ENCODE results near the gene DNAJC18.

The DNAJC18 gene

GRCh38 chr5:139416651-139417050 is 22.7 kb downstream of the DNAJC18 start:
- no peak overlapping the region for H3K9ac ChIP-seq (ENCODE audit: low read depth, low read length)
- no peak for ATAC-seq (ENCODE audit: insufficient read depth, low read depth)

GRCh38 chr5:139415869-139416268 is 23.5 kb downstream of the DNAJC18 start:
- Histone ChIP-seq H3K79me2 (ENCODE audit: insufficient read depth, low read length) (no peaks in the 10 kb centered on the region), H3K4me2 (ENCODE audit: insufficient read depth, low read length) (no peak overlapping the region), H3K4me3 (ENCODE audit: low read depth in 1 of 2, low read length in 2 of 2) (no peak overlapping the region), H3K4me1 (ENCODE audit: insufficient read depth, low read length) (peaks cover 27% of the 10 kb centered on the region), H3K27me3 (ENCODE audit: insufficient read depth, low read length, poor library complexity) (no peaks in the 10 kb centered on the region), H3K27ac (ENCODE audit: low read length) (peak overlapping the region; percentile 52; the same call in 1 of the 2 replicates), H2AFZ (ENCODE audit: low read depth, low read length) (no peak overlapping the region), H3K36me3 (ENCODE audit: insufficient read depth, low read length) (peaks cover 27% of the 10 kb centered on the region; the same call in 1 of the 2 replicates), H4K20me1 (ENCODE audit: insufficient read depth, low read length) (no peaks in the 10 kb centered on the region), H3K9ac (ENCODE audit: low read depth, low read length) (no peak overlapping the region), H3K9me3 (ENCODE audit: insufficient read depth, low read length, severe bottlenecking) (no peaks in the 10 kb centered on the region)
- DNase-seq (no peak), ATAC-seq (ENCODE audit: insufficient read depth, low read depth) (no peak; the same call in 2 of the 3 replicates)
- TF ChIP-seq CTCF (IDR thresholded peaks at IDR 0.05; ENCODE audit: borderline replicate concordance, extremely low read depth, low read length, poor library complexity, severe bottlenecking) (no peak), EZH2 (IDR thresholded peaks at IDR 0.05; ENCODE audit: borderline replicate concordance, low read depth, low read length, severe bottlenecking) (no peak)

More at GRCh38 chr5:139416651-139417050, 22.7 kb downstream of the DNAJC18 start:
- H3K9me3 ChIP-seq (ENCODE audit: insufficient read depth, low read length, severe bottlenecking) = no peaks in the 10 kb centered on the region
- no peaks in the 10 kb centered on the region for H3K79me2 ChIP-seq (ENCODE audit: insufficient read depth, low read length)
- peaks cover 27% of the 10 kb centered on the region; the same call in 1 of the 2 replicates for H3K36me3 ChIP-seq (ENCODE audit: insufficient read depth, low read length)
- no peaks in the 10 kb centered on the region for H3K27me3 ChIP-seq (ENCODE audit: insufficient read depth, low read length, poor library complexity)
- no peak overlapping the region for H3K4me3 ChIP-seq (ENCODE audit: low read depth in 1 of 2, low read length in 2 of 2)
- H4K20me1 ChIP-seq (ENCODE audit: insufficient read depth, low read length) = no peaks in the 10 kb centered on the region
- no peak overlapping the region for H3K4me2 ChIP-seq (ENCODE audit: insufficient read depth, low read length)
- H3K4me1 ChIP-seq (ENCODE audit: insufficient read depth, low read length) = peaks cover 27% of the 10 kb centered on the region
- no peak for DNase-seq
- TF ChIP-seq CTCF (IDR thresholded peaks at IDR 0.05; ENCODE audit: borderline replicate concordance, extremely low read depth, low read length, poor library complexity, severe bottlenecking) = no peak
- no peak for TF ChIP-seq EZH2 (IDR thresholded peaks at IDR 0.05; ENCODE audit: borderline replicate concordance, low read depth, low read length, severe bottlenecking)
- H2AFZ ChIP-seq (ENCODE audit: low read depth, low read length) = no peak overlapping the region
- peak overlapping the region; percentile 3; the same call in 1 of the 2 replicates for H3K27ac ChIP-seq (ENCODE audit: low read length)

GRCh38 chr5:139415221-139415861 is 24.0 kb downstream of the DNAJC18 start:
- no peaks in the 10 kb centered on the region for H3K9me3 ChIP-seq (ENCODE audit: insufficient read depth, low read length, severe bottlenecking)
- H3K9ac ChIP-seq (ENCODE audit: low read depth, low read length) = no peak overlapping the region
- H3K36me3 ChIP-seq (ENCODE audit: insufficient read depth, low read length) = peaks cover 26% of the 10 kb centered on the region; the same call in 1 of the 2 replicates
- no peak overlapping the region for H3K4me2 ChIP-seq (ENCODE audit: insufficient read depth, low read length)
- no peaks in the 10 kb centered on the region for H3K27me3 ChIP-seq (ENCODE audit: insufficient read depth, low read length, poor library complexity)
- no peaks in the 10 kb centered on the region for H4K20me1 ChIP-seq (ENCODE audit: insufficient read depth, low read length)
- H3K79me2 ChIP-seq (ENCODE audit: insufficient read depth, low read length) = no peaks in the 10 kb centered on the region
- DNase-seq (peak; percentile 52), ATAC-seq (ENCODE audit: insufficient read depth, low read depth) (peak; percentile 89)
- H2AFZ ChIP-seq (ENCODE audit: low read depth, low read length) = no peak overlapping the region
- H3K27ac ChIP-seq (ENCODE audit: low read length) = peak overlapping the region; percentile 52; the same call in 1 of the 2 replicates
- TF ChIP-seq EZH2 (IDR thresholded peaks at IDR 0.05; ENCODE audit: borderline replicate concordance, low read depth, low read length, severe bottlenecking) (no peak), CTCF (IDR thresholded peaks at IDR 0.05; ENCODE audit: borderline replicate concordance, extremely low read depth, low read length, poor library complexity, severe bottlenecking) (no peak)
- peaks cover 27% of the 10 kb centered on the region for H3K4me1 ChIP-seq (ENCODE audit: insufficient read depth, low read length)
- no peak overlapping the region for H3K4me3 ChIP-seq (ENCODE audit: low read depth in 1 of 2, low read length in 2 of 2)
